ENCODE results near the gene PAM.

PAM gene

GRCh38 chr5:102955488-102955887 lies 200.4 kb downstream of the PAM start:
- no peak overlapping the region for H3K4me3 ChIP-seq (ENCODE audit: low read depth, low read length)
- no peak for TF ChIP-seq CTCF (IDR thresholded peaks at IDR 0.05; ENCODE audit: borderline replicate concordance, insufficient read depth, low read depth, low read length)

- no peak overlapping the region for H3K4me3 ChIP-seq (ENCODE audit: low read depth, low read length)
- no peak for TF ChIP-seq CTCF (IDR thresholded peaks at IDR 0.05; ENCODE audit: borderline replicate concordance, insufficient read depth, low read depth, low read length)
Observed at GRCh38 chr5:102956599-102956998, 201.5 kb downstream of the PAM start.

GRCh38 chr5:102957141-102957540 lies 202.0 kb downstream of the PAM start:
- no peak for TF ChIP-seq CTCF (IDR thresholded peaks at IDR 0.05; ENCODE audit: borderline replicate concordance, insufficient read depth, low read depth, low read length)
- H3K4me3 ChIP-seq (ENCODE audit: low read depth, low read length), result no peak overlapping the region

GRCh38 chr5:102958481-102959011 lies 203.4 kb downstream of the PAM start:
- no peak overlapping the region for H3K4me3 ChIP-seq (ENCODE audit: low read depth, low read length)
- no peak for TF ChIP-seq CTCF (IDR thresholded peaks at IDR 0.05; ENCODE audit: borderline replicate concordance, insufficient read depth, low read depth, low read length)

GRCh38 chr5:102959055-102959454 lies 203.9 kb downstream of the PAM start:
- no peak for TF ChIP-seq CTCF (IDR thresholded peaks at IDR 0.05; ENCODE audit: borderline replicate concordance, insufficient read depth, low read depth, low read length)
- H3K4me3 ChIP-seq (ENCODE audit: low read depth, low read length), result no peak overlapping the region

GRCh38 chr5:102961671-102962070 lies 206.6 kb downstream of the PAM start:
- no peak overlapping the region for H3K4me3 ChIP-seq (ENCODE audit: low read depth, low read length)
- TF ChIP-seq CTCF (IDR thresholded peaks at IDR 0.05; ENCODE audit: borderline replicate concordance, insufficient read depth, low read depth, low read length), result no peak

- H3K4me3 ChIP-seq (ENCODE audit: low read depth, low read length), result no peak overlapping the region
- no peak for TF ChIP-seq CTCF (IDR thresholded peaks at IDR 0.05; ENCODE audit: borderline replicate concordance, insufficient read depth, low read depth, low read length)
Observed at GRCh38 chr5:102965653-102966052, 210.5 kb downstream of the PAM start.

Data from GM12875 (cell line).